HL-60 (cell line): ENCODE data around the gene ANXA11.

ENCODE experiments used
- DNase-seq, 2 experiments: peaks; one replicate each; pipeline ENCODE4 v3.0.0-alpha.2; 2010 to 2020; ENCODE audit warnings: low read depth in 1 of 2, low spot score in 1 of 2
- H3K27ac ChIP-seq: fragments of 250-450 bp; sonication (Bioruptor Pico); replicated peaks from 2 replicates; pipeline ENCODE4 v1.5.1; 2020; ENCODE audit warnings: mild to moderate bottlenecking, moderate library complexity
- H3K27me3 ChIP-seq: fragments of 250-450 bp; sonication (Bioruptor Pico); 2 replicates; pipeline ENCODE4 v1.5.1; 2021; ENCODE audit warnings: mild to moderate bottlenecking, moderate library complexity; ENCODE audit not compliant: insufficient read depth, poor library complexity, severe bottlenecking
- H3K4me3 ChIP-seq: replicated peaks from 2 replicates; pipeline ENCODE4 v1.5.1; 2011; ENCODE audit warnings: mild to moderate bottlenecking, control low read depth, low read length; ENCODE audit not compliant: insufficient read depth
- CTCF ChIP-seq: IDR thresholded peaks from one replicate; pipeline ENCODE4 v1.5.1; 2011; ENCODE audit warnings: low read length, control low read depth, inconsistent platforms; ENCODE audit not compliant: insufficient read depth
- GABPA ChIP-seq: IDR thresholded peaks from 2 replicates; pipeline ENCODE4 v1.6.1; 2012; ENCODE audit warnings: low read depth
- POLR2AphosphoS5 ChIP-seq: IDR thresholded peaks from 2 replicates; pipeline ENCODE4 v1.6.1; 2012; ENCODE audit warnings: low read depth
- REST ChIP-seq: IDR thresholded peaks from 2 replicates; pipeline ENCODE4 v1.6.1; 2012; ENCODE audit warnings: low read depth; ENCODE audit not compliant: insufficient replicate concordance
- SPI1 ChIP-seq: IDR thresholded peaks from 2 replicates; pipeline ENCODE4 v1.6.1; 2012; ENCODE audit warnings: low read depth, mild to moderate bottlenecking, borderline replicate concordance

ANXA11 gene

GRCh38 chr10:80167471-80168161 is 37.7 kb downstream of the ANXA11 start:
- Histone ChIP-seq H3K27me3 (no peaks in the 10 kb centered on the region), H3K27ac (no peak overlapping the region), H3K4me3 (no peak overlapping the region)
- DNase-seq: no peak
- TF ChIP-seq SPI1: no peak

GRCh38 chr10:80166581-80167470 is 38.5 kb downstream of the ANXA11 start:
- H3K27ac ChIP-seq: no peak overlapping the region
- DNase-seq: no peak
- TF ChIP-seq GABPA: no peak
- TF ChIP-seq REST: no peak
- TF ChIP-seq SPI1: no peak
- no peak for TF ChIP-seq POLR2AphosphoS5
- TF ChIP-seq CTCF: no peak
- H3K27me3 ChIP-seq: no peaks in the 10 kb centered on the region
- H3K4me3 ChIP-seq: no peak overlapping the region

- no peaks in the 10 kb centered on the region for H3K27me3 ChIP-seq
- no peak overlapping the region for H3K4me3 ChIP-seq
- DNase-seq: no peak
- no peak overlapping the region for H3K27ac ChIP-seq
- TF ChIP-seq REST: no peak
- no peak for TF ChIP-seq SPI1
- no peak for TF ChIP-seq CTCF
- no peak for TF ChIP-seq POLR2AphosphoS5
- TF ChIP-seq GABPA: no peak
These were observed 40.2 kb downstream of the ANXA11 start for GRCh38 chr10:80165173-80165572.

GRCh38 chr10:80164596-80164995 is 40.7 kb downstream of the ANXA11 start:
- TF ChIP-seq POLR2AphosphoS5 (no peak), GABPA (no peak), SPI1 (no peak), REST (no peak)
- H3K4me3 ChIP-seq: no peak overlapping the region
- H3K27ac ChIP-seq: no peak overlapping the region
- no peaks in the 10 kb centered on the region for H3K27me3 ChIP-seq
- no peak for DNase-seq
